Measurements from ENCODE around the gene NUCB1. TPM values are rescaled to one million over a fixed set of nuclear protein-coding genes. Genes with fewer than 3 reads are reported as not detected.

NUCB1 gene
- total RNA-seq, 1 experiment from 2014 or later = 153 TPM

DNA sequence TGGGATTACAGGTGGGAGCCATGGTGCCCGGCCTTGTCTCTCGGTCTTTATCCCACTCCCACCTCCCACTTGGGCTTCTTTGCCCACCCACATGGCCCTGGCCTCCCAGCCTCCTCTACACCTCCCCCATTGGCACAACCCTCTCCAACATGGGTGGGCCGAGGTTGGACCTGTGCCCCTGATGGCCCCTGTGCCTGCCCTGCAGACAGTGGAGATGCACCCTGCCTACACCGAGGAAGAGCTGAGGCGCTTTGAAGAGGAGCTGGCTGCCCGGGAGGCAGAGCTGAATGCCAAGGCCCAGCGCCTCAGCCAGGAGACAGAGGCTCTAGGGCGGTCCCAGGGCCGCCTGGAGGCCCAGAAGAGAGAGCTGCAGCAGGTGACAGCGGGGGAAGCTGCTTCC is 20.8 kb downstream of the NUCB1 start:
- no peak for ATAC-seq
- CTCF ChIA-PET = interaction anchor here (1.4 kb wide), 1 partner anchor 12 kb away, joined by 4 read pairs; the partner anchor contains the start of gene DHDH

DNA sequence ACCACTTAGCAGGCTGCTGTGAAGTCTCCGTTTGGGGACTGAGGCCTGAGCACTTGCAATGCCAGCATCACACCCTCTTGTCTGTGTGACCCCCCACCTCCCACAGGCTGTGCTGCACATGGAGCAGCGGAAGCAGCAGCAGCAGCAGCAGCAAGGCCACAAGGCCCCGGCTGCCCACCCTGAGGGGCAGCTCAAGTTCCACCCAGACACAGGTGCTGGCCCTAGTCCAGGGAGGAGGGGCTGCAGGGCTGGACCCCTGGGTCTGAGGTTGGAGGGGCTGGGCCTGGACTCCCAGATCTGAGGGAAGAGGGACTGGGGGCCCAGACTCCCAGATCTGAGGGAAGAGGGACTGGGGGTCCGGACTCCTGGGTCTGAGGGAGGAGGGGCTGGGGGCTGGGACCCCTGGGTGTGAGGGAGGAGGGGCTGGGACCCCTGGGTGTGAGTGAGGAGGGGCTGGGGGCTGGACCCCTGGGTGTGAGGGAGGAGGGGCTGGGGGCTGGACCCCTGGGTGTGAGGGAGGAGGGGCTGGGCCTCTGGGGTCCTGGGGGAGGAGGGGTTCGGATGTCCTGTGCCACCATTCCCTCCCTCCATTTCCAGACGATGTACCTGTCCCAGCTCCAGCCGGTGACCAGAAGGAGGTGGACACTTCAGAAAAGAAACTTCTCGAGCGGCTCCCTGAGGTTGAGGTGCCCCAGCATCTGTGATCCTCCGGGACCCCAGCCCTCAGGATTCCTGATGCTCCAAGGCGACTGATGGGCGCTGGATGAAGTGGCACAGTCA is 21.8 kb downstream of the NUCB1 start:
- H3K36me3 Mint-ChIP-seq = peaks cover 14% of the 10 kb centered on the region
- no peak overlapping the region for H3K4me3 Mint-ChIP-seq
- H3K9me3 Mint-ChIP-seq = no peaks in the 10 kb centered on the region
- H3K27ac Mint-ChIP-seq = peak overlapping the region; percentile 19; the same call in 1 of the 2 replicates
- ChIA-PET CTCF (no interaction called here), POLR2A (interaction anchor here (0.6 kb wide), 1 partner anchor 123 kb away, joined by 3 read pairs; no protein-coding TSS in a partner anchor)
- no peaks in the 10 kb centered on the region for H3K4me1 Mint-ChIP-seq
- ATAC-seq = no peak
- TF ChIP-seq TEAD4 (CRISPR knock-in tag; IDR thresholded peaks at IDR 0.05) (no peak), JAZF1 (CRISPR knock-in tag; IDR thresholded peaks at IDR 0.05) (no peak), ELF4 (CRISPR knock-in tag; IDR thresholded peaks at IDR 0.05; ENCODE audit: low read depth) (no peak), NR3C1 (CRISPR knock-in tag; conservative IDR thresholded peaks at IDR 0.05; ENCODE audit: low read depth) (no peak), KAT7 (CRISPR knock-in tag; IDR thresholded peaks at IDR 0.05; ENCODE audit: borderline replicate concordance) (no peak), CREM (CRISPR knock-in tag; IDR thresholded peaks at IDR 0.05) (no peak), CREB1 (CRISPR knock-in tag; IDR thresholded peaks at IDR 0.05) (no peak), NFE2L1 (CRISPR knock-in tag; IDR thresholded peaks at IDR 0.05) (no peak), SOX15 (CRISPR knock-in tag; IDR thresholded peaks at IDR 0.05) (no peak), ZNF219 (CRISPR knock-in tag; IDR thresholded peaks at IDR 0.05; ENCODE audit: borderline replicate concordance) (no peak), GRHL2 (CRISPR knock-in tag; IDR thresholded peaks at IDR 0.05; ENCODE audit: insufficient replicate concordance, severe bottlenecking) (no peak), NR2C2 (CRISPR knock-in tag; IDR thresholded peaks at IDR 0.05) (no peak), ZNF232 (CRISPR knock-in tag; IDR thresholded peaks at IDR 0.05) (no peak)
- TF ChIP-seq, protein P1, sequence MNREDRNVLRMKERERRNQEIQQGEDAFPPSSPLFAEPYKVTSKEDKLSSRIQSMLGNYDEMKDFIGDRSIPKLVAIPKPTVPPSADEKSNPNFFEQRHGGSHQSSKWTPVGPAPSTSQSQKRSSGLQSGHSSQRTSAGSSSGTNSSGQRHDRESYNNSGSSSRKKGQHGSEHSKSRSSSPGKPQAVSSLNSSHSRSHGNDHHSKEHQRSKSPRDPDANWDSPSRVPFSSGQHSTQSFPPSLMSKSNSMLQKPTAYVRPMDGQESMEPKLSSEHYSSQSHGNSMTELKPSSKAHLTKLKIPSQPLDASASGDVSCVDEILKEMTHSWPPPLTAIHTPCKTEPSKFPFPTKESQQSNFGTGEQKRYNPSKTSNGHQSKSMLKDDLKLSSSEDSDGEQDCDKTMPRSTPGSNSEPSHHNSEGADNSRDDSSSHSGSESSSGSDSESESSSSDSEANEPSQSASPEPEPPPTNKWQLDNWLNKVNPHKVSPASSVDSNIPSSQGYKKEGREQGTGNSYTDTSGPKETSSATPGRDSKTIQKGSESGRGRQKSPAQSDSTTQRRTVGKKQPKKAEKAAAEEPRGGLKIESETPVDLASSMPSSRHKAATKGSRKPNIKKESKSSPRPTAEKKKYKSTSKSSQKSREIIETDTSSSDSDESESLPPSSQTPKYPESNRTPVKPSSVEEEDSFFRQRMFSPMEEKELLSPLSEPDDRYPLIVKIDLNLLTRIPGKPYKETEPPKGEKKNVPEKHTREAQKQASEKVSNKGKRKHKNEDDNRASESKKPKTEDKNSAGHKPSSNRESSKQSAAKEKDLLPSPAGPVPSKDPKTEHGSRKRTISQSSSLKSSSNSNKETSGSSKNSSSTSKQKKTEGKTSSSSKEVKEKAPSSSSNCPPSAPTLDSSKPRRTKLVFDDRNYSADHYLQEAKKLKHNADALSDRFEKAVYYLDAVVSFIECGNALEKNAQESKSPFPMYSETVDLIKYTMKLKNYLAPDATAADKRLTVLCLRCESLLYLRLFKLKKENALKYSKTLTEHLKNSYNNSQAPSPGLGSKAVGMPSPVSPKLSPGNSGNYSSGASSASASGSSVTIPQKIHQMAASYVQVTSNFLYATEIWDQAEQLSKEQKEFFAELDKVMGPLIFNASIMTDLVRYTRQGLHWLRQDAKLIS (CRISPR knock-in tag; IDR thresholded peaks at IDR 0.05; ENCODE audit: borderline replicate concordance) = no peak
- TF ChIP-seq, protein P2, sequence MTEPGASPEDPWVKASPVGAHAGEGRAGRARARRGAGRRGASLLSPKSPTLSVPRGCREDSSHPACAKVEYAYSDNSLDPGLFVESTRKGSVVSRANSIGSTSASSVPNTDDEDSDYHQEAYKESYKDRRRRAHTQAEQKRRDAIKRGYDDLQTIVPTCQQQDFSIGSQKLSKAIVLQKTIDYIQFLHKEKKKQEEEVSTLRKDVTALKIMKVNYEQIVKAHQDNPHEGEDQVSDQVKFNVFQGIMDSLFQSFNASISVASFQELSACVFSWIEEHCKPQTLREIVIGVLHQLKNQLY (CRISPR knock-in tag; IDR thresholded peaks at IDR 0.05) = no peak
- TF ChIP-seq, protein P3, sequence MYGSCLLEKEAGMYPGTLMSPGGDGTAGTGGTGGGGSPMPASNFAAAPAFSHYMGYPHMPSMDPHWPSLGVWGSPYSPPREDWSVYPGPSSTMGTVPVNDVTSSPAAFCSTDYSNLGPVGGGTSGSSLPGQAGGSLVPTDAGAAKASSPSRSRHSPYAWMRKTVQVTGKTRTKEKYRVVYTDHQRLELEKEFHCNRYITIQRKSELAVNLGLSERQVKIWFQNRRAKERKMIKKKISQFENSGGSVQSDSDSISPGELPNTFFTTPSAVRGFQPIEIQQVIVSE (CRISPR knock-in tag; IDR thresholded peaks at IDR 0.05; ENCODE audit: borderline replicate concordance) = no peak
- TF ChIP-seq, protein P4, sequence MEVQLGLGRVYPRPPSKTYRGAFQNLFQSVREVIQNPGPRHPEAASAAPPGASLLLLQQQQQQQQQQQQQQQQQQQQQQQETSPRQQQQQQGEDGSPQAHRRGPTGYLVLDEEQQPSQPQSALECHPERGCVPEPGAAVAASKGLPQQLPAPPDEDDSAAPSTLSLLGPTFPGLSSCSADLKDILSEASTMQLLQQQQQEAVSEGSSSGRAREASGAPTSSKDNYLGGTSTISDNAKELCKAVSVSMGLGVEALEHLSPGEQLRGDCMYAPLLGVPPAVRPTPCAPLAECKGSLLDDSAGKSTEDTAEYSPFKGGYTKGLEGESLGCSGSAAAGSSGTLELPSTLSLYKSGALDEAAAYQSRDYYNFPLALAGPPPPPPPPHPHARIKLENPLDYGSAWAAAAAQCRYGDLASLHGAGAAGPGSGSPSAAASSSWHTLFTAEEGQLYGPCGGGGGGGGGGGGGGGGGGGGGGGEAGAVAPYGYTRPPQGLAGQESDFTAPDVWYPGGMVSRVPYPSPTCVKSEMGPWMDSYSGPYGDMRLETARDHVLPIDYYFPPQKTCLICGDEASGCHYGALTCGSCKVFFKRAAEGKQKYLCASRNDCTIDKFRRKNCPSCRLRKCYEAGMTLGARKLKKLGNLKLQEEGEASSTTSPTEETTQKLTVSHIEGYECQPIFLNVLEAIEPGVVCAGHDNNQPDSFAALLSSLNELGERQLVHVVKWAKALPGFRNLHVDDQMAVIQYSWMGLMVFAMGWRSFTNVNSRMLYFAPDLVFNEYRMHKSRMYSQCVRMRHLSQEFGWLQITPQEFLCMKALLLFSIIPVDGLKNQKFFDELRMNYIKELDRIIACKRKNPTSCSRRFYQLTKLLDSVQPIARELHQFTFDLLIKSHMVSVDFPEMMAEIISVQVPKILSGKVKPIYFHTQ (CRISPR knock-in tag; IDR thresholded peaks at IDR 0.05) = no peak
- TF ChIP-seq, protein P5, sequence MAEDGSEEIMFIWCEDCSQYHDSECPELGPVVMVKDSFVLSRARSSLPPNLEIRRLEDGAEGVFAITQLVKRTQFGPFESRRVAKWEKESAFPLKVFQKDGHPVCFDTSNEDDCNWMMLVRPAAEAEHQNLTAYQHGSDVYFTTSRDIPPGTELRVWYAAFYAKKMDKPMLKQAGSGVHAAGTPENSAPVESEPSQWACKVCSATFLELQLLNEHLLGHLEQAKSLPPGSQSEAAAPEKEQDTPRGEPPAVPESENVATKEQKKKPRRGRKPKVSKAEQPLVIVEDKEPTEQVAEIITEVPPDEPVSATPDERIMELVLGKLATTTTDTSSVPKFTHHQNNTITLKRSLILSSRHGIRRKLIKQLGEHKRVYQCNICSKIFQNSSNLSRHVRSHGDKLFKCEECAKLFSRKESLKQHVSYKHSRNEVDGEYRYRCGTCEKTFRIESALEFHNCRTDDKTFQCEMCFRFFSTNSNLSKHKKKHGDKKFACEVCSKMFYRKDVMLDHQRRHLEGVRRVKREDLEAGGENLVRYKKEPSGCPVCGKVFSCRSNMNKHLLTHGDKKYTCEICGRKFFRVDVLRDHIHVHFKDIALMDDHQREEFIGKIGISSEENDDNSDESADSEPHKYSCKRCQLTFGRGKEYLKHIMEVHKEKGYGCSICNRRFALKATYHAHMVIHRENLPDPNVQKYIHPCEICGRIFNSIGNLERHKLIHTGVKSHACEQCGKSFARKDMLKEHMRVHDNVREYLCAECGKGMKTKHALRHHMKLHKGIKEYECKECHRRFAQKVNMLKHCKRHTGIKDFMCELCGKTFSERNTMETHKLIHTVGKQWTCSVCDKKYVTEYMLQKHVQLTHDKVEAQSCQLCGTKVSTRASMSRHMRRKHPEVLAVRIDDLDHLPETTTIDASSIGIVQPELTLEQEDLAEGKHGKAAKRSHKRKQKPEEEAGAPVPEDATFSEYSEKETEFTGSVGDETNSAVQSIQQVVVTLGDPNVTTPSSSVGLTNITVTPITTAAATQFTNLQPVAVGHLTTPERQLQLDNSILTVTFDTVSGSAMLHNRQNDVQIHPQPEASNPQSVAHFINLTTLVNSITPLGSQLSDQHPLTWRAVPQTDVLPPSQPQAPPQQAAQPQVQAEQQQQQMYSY (CRISPR knock-in tag; IDR thresholded peaks at IDR 0.05) = no peak
- TF ChIP-seq, protein P6, sequence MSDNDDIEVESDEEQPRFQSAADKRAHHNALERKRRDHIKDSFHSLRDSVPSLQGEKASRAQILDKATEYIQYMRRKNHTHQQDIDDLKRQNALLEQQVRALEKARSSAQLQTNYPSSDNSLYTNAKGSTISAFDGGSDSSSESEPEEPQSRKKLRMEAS (CRISPR knock-in tag; IDR thresholded peaks at IDR 0.05) = no peak
- H3K27me3 Mint-ChIP-seq (ENCODE audit: low read depth) = no peaks in the 10 kb centered on the region
- no peak for DNase-seq (ENCODE audit: low spot score)

More for the DNA sequence above, 20.8 kb downstream of the NUCB1 start:
- no peak overlapping the region for H3K27ac Mint-ChIP-seq
- DNase-seq (ENCODE audit: low spot score) = no peak
- POLR2A ChIA-PET = no interaction called here
- no peak for TF ChIP-seq HMGA2 (CRISPR knock-in tag; IDR thresholded peaks at IDR 0.05)
- TF ChIP-seq, protein P7, sequence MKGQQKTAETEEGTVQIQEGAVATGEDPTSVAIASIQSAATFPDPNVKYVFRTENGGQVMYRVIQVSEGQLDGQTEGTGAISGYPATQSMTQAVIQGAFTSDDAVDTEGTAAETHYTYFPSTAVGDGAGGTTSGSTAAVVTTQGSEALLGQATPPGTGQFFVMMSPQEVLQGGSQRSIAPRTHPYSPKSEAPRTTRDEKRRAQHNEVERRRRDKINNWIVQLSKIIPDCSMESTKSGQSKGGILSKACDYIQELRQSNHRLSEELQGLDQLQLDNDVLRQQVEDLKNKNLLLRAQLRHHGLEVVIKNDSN (CRISPR knock-in tag; IDR thresholded peaks at IDR 0.05) = no peak
- TF ChIP-seq ZNF416 (CRISPR knock-in tag; IDR thresholded peaks at IDR 0.05) = no peak
- no peak for TF ChIP-seq FOXK1 (CRISPR knock-in tag; IDR thresholded peaks at IDR 0.05)
- no peak for TF ChIP-seq OVOL2 (CRISPR knock-in tag; IDR thresholded peaks at IDR 0.05; ENCODE audit: borderline replicate concordance)
- no peaks in the 10 kb centered on the region for H3K27me3 Mint-ChIP-seq (ENCODE audit: low read depth)
- peaks cover 17% of the 10 kb centered on the region for H3K36me3 Mint-ChIP-seq
- H3K4me1 Mint-ChIP-seq = no peaks in the 10 kb centered on the region
- H3K4me3 Mint-ChIP-seq = no peak overlapping the region
- no peaks in the 10 kb centered on the region for H3K9me3 Mint-ChIP-seq

Data from WTC11 (cell line).